Osteoblast (primary cell): ENCODE results near the gene CCDC71. TPM values are rescaled to one million over a fixed set of nuclear protein-coding genes. Genes with fewer than 3 reads are reported as not detected.
A peak's percentile ranks its signal among the peaks of the same experiment; 100 is the strongest.

ENCODE experiments used
- DNase-seq: peaks from one replicate; pipeline ENCODE4 v3.0.0; 2011; ENCODE audit warnings: low spot score, mixed read lengths; ENCODE audit not compliant: insufficient read length; ENCODE audit errors: missing footprints
- H2AFZ ChIP-seq: 2 replicates; pipeline ENCODE4 v1.6.0; 2011; ENCODE audit warnings: mild to moderate bottlenecking, low read length
- H3K27ac ChIP-seq: 2 replicates; pipeline ENCODE4 v1.5.1; 2011; ENCODE audit warnings: mild to moderate bottlenecking, low read depth, low read length, moderate library complexity
- H3K27me3 ChIP-seq: 2 replicates; pipeline ENCODE4 v1.6.0; 2012; ENCODE audit warnings: mild to moderate bottlenecking, control low read depth, inconsistent platforms, low read length, moderate library complexity; ENCODE audit not compliant: insufficient read depth
- H3K36me3 ChIP-seq: 2 replicates; pipeline ENCODE4 v1.5.1; 2011; ENCODE audit warnings: mild to moderate bottlenecking, low read length, control low read depth, moderate library complexity; ENCODE audit not compliant: insufficient read depth
- H3K4me1 ChIP-seq: 2 replicates; pipeline ENCODE4 v1.5.1; 2011; ENCODE audit warnings: mild to moderate bottlenecking, low read length, control low read depth, moderate library complexity; ENCODE audit not compliant: insufficient read depth
- H3K4me2 ChIP-seq: 2 replicates; pipeline ENCODE4 v1.6.0; 2011; ENCODE audit warnings: mild to moderate bottlenecking, low read length; ENCODE audit not compliant: insufficient read depth
- H3K4me3 ChIP-seq: fragments of 200-600 bp; sonication (generic); 3 replicates; pipeline ENCODE4 v1.5.1; 2012; ENCODE audit warnings: mild to moderate bottlenecking, low read length, inconsistent platforms; ENCODE audit not compliant: insufficient read depth
- H3K79me2 ChIP-seq: 2 replicates; pipeline ENCODE4 v1.6.0; 2012; ENCODE audit warnings: mild to moderate bottlenecking, low read length, control low read depth, inconsistent platforms; ENCODE audit not compliant: insufficient read depth
- H3K9me3 ChIP-seq: 2 replicates; pipeline ENCODE4 v1.5.1; 2011; ENCODE audit warnings: low read depth, low read length, control low read depth
- H4K20me1 ChIP-seq: 2 replicates; pipeline ENCODE4 v1.6.0; 2012; ENCODE audit warnings: mild to moderate bottlenecking, low read length, control low read depth; ENCODE audit not compliant: insufficient read depth
- total RNA-seq: library from RNA; depleted of rRNA; stranded (reverse); fragments of >200 nt; gene quantifications from 2 replicates; pipeline ENCODE4 v1.2.3, GENCODE V29; 2012
- TF ChIP-seq, protein P1 (sequence below): IDR thresholded peaks from 2 replicates; pipeline ENCODE4 v1.5.1; 2011; ENCODE audit warnings: mild to moderate bottlenecking, low read depth, low read length, moderate library complexity; ENCODE audit errors: extremely low read depth

CCDC71 gene
- total RNA-seq, 1 donor: 22.8 TPM

GRCh38 chr3:49171119-49171774 lies 5.1 kb upstream of the CCDC71 start, which contains the start of gene KLHDC8B:
Gene KLHDC8B, plus strand, starts transcription at chr3:49171598. Its CDS starts 1,172 bp downstream, at chr3:49172770.
- DNase-seq: peak; percentile 99
- no peaks in the 10 kb centered on the region for H3K9me3 ChIP-seq
- H2AFZ ChIP-seq: peak within 1 kb of the TSS; percentile 100
- H3K4me2 ChIP-seq: peak within 1 kb of the TSS; percentile 96
- no peaks in the 10 kb centered on the region for H4K20me1 ChIP-seq
- H3K4me1 ChIP-seq: peaks cover 31% of the 10 kb centered on the region
- H3K36me3 ChIP-seq: peaks cover 3% of the 10 kb centered on the region
- H3K27ac ChIP-seq: peak within 1 kb of the TSS; percentile 53
- H3K79me2 ChIP-seq: peaks cover 22% of the 10 kb centered on the region
- H3K4me3 ChIP-seq: peak within 1 kb of the TSS; percentile 91
- H3K27me3 ChIP-seq: no peaks in the 10 kb centered on the region
- TF ChIP-seq, protein P1, sequence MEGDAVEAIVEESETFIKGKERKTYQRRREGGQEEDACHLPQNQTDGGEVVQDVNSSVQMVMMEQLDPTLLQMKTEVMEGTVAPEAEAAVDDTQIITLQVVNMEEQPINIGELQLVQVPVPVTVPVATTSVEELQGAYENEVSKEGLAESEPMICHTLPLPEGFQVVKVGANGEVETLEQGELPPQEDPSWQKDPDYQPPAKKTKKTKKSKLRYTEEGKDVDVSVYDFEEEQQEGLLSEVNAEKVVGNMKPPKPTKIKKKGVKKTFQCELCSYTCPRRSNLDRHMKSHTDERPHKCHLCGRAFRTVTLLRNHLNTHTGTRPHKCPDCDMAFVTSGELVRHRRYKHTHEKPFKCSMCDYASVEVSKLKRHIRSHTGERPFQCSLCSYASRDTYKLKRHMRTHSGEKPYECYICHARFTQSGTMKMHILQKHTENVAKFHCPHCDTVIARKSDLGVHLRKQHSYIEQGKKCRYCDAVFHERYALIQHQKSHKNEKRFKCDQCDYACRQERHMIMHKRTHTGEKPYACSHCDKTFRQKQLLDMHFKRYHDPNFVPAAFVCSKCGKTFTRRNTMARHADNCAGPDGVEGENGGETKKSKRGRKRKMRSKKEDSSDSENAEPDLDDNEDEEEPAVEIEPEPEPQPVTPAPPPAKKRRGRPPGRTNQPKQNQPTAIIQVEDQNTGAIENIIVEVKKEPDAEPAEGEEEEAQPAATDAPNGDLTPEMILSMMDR: peak; percentile 90

GRCh38 chr3:49170744-49171118 lies 4.6 kb upstream of the CCDC71 start:
- Histone ChIP-seq H3K27me3 (no peaks in the 10 kb centered on the region), H3K4me2 (peak overlapping the region; percentile 96), H2AFZ (peak overlapping the region; percentile 100), H3K9me3 (no peaks in the 10 kb centered on the region), H3K4me1 (peaks cover 32% of the 10 kb centered on the region), H4K20me1 (no peaks in the 10 kb centered on the region), H3K4me3 (peak overlapping the region; percentile 91), H3K79me2 (peaks cover 27% of the 10 kb centered on the region), H3K36me3 (no peaks in the 10 kb centered on the region), H3K27ac (no peak overlapping the region)
- TF ChIP-seq, protein P1: no peak
- DNase-seq: peak; percentile 13

- peaks cover 42% of the 10 kb centered on the region for H3K79me2 ChIP-seq
- peak overlapping the region; percentile 100 for H2AFZ ChIP-seq
- peak overlapping the region; percentile 87 for H3K4me3 ChIP-seq
- peak; percentile 68 for DNase-seq
- peaks cover 26% of the 10 kb centered on the region for H3K4me1 ChIP-seq
- TF ChIP-seq, protein P1: no peak
- H3K27me3 ChIP-seq: no peaks in the 10 kb centered on the region
- H4K20me1 ChIP-seq: peaks cover 11% of the 10 kb centered on the region
- peaks cover 16% of the 10 kb centered on the region for H3K36me3 ChIP-seq
- peak overlapping the region; percentile 49 for H3K27ac ChIP-seq
- no peaks in the 10 kb centered on the region for H3K9me3 ChIP-seq
- peak overlapping the region; percentile 82 for H3K4me2 ChIP-seq
Observed at GRCh38 chr3:49166752-49167556, 823 bp upstream of the CCDC71 start.
